IPS DF 6.9 (cell line): Measurements from ENCODE around the gene MCU.
"Not testable (repeated sequence)": the region's sequence is repeated elsewhere in the genome, so short reads cannot be mapped to it uniquely, and the experiment has no call there.

Experiments
- DNase-seq: peaks from one replicate; pipeline ENCODE4 v3.0.0-alpha.2; 2013; ENCODE audit warnings: low read depth, low spot score
- H3K27ac ChIP-seq: one replicate; pipeline ENCODE4 v1.5.1; 2013; ENCODE audit warnings: low read length, control low read depth
- H3K27me3 ChIP-seq: 2 replicates; pipeline ENCODE4 v1.6.1; 2013; ENCODE audit warnings: mild to moderate bottlenecking, low read length; ENCODE audit not compliant: control insufficient read depth, insufficient read depth
- H3K36me3 ChIP-seq: 2 replicates; pipeline ENCODE4 v1.6.1; 2013; ENCODE audit warnings: low read length; ENCODE audit not compliant: control insufficient read depth, insufficient read depth
- H3K4me1 ChIP-seq: 2 replicates; pipeline ENCODE4 v1.6.1; 2013; ENCODE audit warnings: low read length; ENCODE audit not compliant: control insufficient read depth, insufficient read depth
- H3K4me3 ChIP-seq: 2 replicates; pipeline ENCODE4 v1.5.1; 2013; ENCODE audit warnings: mild to moderate bottlenecking, low read length
- H3K9me3 ChIP-seq: 2 replicates; pipeline ENCODE4 v1.6.1; 2013; ENCODE audit warnings: low read length, inconsistent platforms; ENCODE audit not compliant: control insufficient read depth, insufficient read depth
- WGBS: extraction: QIAGEN DNeasy Blood & Tissue Kit; methylation state at CpG from one replicate; pipeline ENCODE4 v1.1.7; 2013; ENCODE audit warnings: mixed read lengths, missing lambda C conversion rate; ENCODE audit not compliant: insufficient read length, insufficient coverage; 5-methylcytosine and 5-hydroxymethylcytosine counted together

The MCU gene

GRCh38 chr10:72729528-72729927 is 37.6 kb downstream of the MCU start:
- Histone ChIP-seq H3K27me3 (no peaks in the 10 kb centered on the region; the same call in 1 of the 2 replicates), H3K27ac (no peak overlapping the region), H3K4me1 (no peaks in the 10 kb centered on the region), H3K9me3 (no peaks in the 10 kb centered on the region), H3K36me3 (no peaks in the 10 kb centered on the region), H3K4me3 (no peak overlapping the region)
- DNase-seq: no peak
- no CpG with 5 or more reads among the region's 3 CpGs for WGBS

GRCh38 chr10:72730479-72730878 is 38.5 kb downstream of the MCU start:
- no peaks in the 10 kb centered on the region for H3K36me3 ChIP-seq
- H3K9me3 ChIP-seq: no peaks in the 10 kb centered on the region
- no peak for DNase-seq
- no peak overlapping the region for H3K4me3 ChIP-seq
- H3K27ac ChIP-seq: no peak overlapping the region
- no peaks in the 10 kb centered on the region; the same call in 1 of the 2 replicates for H3K27me3 ChIP-seq
- no CpG with 5 or more reads among the region's 5 CpGs for WGBS
- no peaks in the 10 kb centered on the region; the same call in 1 of the 2 replicates for H3K4me1 ChIP-seq

GRCh38 chr10:72731916-72732419 is 40.0 kb downstream of the MCU start:
- H3K9me3 ChIP-seq: no peaks in the 10 kb centered on the region
- no CpG with 5 or more reads among the region's 4 CpGs for WGBS
- no peaks in the 10 kb centered on the region for H3K36me3 ChIP-seq
- no peak overlapping the region for H3K4me3 ChIP-seq
- no peaks in the 10 kb centered on the region; the same call in 1 of the 2 replicates for H3K27me3 ChIP-seq
- no peak for DNase-seq
- H3K4me1 ChIP-seq: no peaks in the 10 kb centered on the region; the same call in 1 of the 2 replicates
- H3K27ac ChIP-seq: no peak overlapping the region

- WGBS: no CpG with 5 or more reads among the region's 2 CpGs
- no peaks in the 10 kb centered on the region; the same call in 1 of the 2 replicates for H3K27me3 ChIP-seq
- H3K9me3 ChIP-seq: no peaks in the 10 kb centered on the region
- no peak overlapping the region for H3K4me3 ChIP-seq
- no peaks in the 10 kb centered on the region; the same call in 1 of the 2 replicates for H3K4me1 ChIP-seq
- no peaks in the 10 kb centered on the region for H3K36me3 ChIP-seq
- no peak for DNase-seq
- no peak overlapping the region for H3K27ac ChIP-seq
Observed at GRCh38 chr10:72732521-72732920, 40.6 kb downstream of the MCU start.

GRCh38 chr10:72733989-72734388 is 42.0 kb downstream of the MCU start:
- Histone ChIP-seq H3K27me3 (no peaks in the 10 kb centered on the region; the same call in 1 of the 2 replicates), H3K4me3 (no peak overlapping the region), H3K36me3 (no peaks in the 10 kb centered on the region), H3K4me1 (peaks cover 1% of the 10 kb centered on the region), H3K9me3 (no peaks in the 10 kb centered on the region), H3K27ac (no peak overlapping the region)
- WGBS: no CpG with 5 or more reads among the region's 1 CpG
- DNase-seq: no peak

GRCh38 chr10:72735288-72735936 is 43.5 kb downstream of the MCU start:
- Histone ChIP-seq H3K27me3 (no peaks in the 10 kb centered on the region; the same call in 1 of the 2 replicates), H3K4me1 (peaks cover 1% of the 10 kb centered on the region), H3K36me3 (no peaks in the 10 kb centered on the region), H3K4me3 (no peak overlapping the region), H3K27ac (no peak overlapping the region), H3K9me3 (no peaks in the 10 kb centered on the region)
- no peak for DNase-seq
- 100% methylated on average over 1 of the region's 1 CpG for WGBS

GRCh38 chr10:72736176-72736827 is 44.4 kb downstream of the MCU start:
- peaks cover 1% of the 10 kb centered on the region for H3K4me1 ChIP-seq
- H3K27me3 ChIP-seq: no peaks in the 10 kb centered on the region; the same call in 1 of the 2 replicates
- H3K4me3 ChIP-seq: no peak overlapping the region
- H3K27ac ChIP-seq: no peak overlapping the region
- no peak for DNase-seq
- H3K36me3 ChIP-seq: no peaks in the 10 kb centered on the region
- WGBS: no CpG with 5 or more reads among the region's 1 CpG
- H3K9me3 ChIP-seq: no peaks in the 10 kb centered on the region

- no peaks in the 10 kb centered on the region for H3K9me3 ChIP-seq
- no CpG with 5 or more reads among the region's 4 CpGs for WGBS
- no peaks in the 10 kb centered on the region; the same call in 1 of the 2 replicates for H3K27me3 ChIP-seq
- H3K27ac ChIP-seq: no peak overlapping the region
- no peak for DNase-seq
- H3K36me3 ChIP-seq: no peaks in the 10 kb centered on the region
- H3K4me1 ChIP-seq: peaks cover 1% of the 10 kb centered on the region
- no peak overlapping the region for H3K4me3 ChIP-seq
Observed at GRCh38 chr10:72736828-72737220, 44.9 kb downstream of the MCU start.

- H3K27me3 ChIP-seq, H3K36me3 ChIP-seq, H3K9me3 ChIP-seq, H3K27ac ChIP-seq, H3K4me1 ChIP-seq, DNase-seq, H3K4me3 ChIP-seq: not testable (repeated sequence)
- WGBS: no CpG with 5 or more reads among the region's 6 CpGs
Observed at GRCh38 chr10:72737357-72737756, 45.4 kb downstream of the MCU start.

GRCh38 chr10:72738486-72738885 is 46.5 kb downstream of the MCU start:
- Histone ChIP-seq H3K4me3 (no peak overlapping the region), H3K27ac (no peak overlapping the region), H3K4me1 (peaks cover 1% of the 10 kb centered on the region), H3K9me3 (no peaks in the 10 kb centered on the region), H3K36me3 (no peaks in the 10 kb centered on the region; the same call in 1 of the 2 replicates), H3K27me3 (no peaks in the 10 kb centered on the region)
- DNase-seq: no peak
- no CpG with 5 or more reads among the region's 2 CpGs for WGBS
